ENCODE data around the gene LAMB3. TPM values are rescaled to one million over a fixed set of nuclear protein-coding genes. Genes with fewer than 3 reads are reported as not detected.

LAMB3 gene
- total and polyA plus RNA-seq, 4 experiments from 2014 or later: 0.18 to 0.69 (median 0.38) TPM; not detected in 1

Small RNA genes within 50 kb of the gene (microRNA-seq; reads per million reads assigned to microRNA genes)
- gene MIR4260 (ENCODE audit: borderline microRNAs expressed, borderline number of aligned reads, borderline replicate concordance): not detected

Other genes with a start within 250 kb of the LAMB3 start
- not detected for gene CAMK1G, start 68.7 kb downstream of the LAMB3 start, total RNA-seq
- gene CAMK1G, start 68.7 kb downstream of the LAMB3 start, polyA plus RNA-seq: not detected
- 1 to 10 TPM in 1 of 2 experiments, not detected in 1; 1.2 TPM for gene G0S2, start 23.0 kb upstream of the LAMB3 start, total RNA-seq
- 1 to 10 TPM in 1 of 2 donors, under 1 TPM in 1; 0.58 to 2.0 TPM for gene G0S2, start 23.0 kb upstream of the LAMB3 start, polyA plus RNA-seq
- gene HSD11B1, start 52.4 kb upstream of the LAMB3 start, total RNA-seq: under 1 TPM in 1 of 2 experiments, not detected in 1; 0.49 TPM
- gene HSD11B1, start 52.4 kb upstream of the LAMB3 start, polyA plus RNA-seq: 1 to 10 TPM; 5.6 to 7.3 TPM
- gene TRAF3IP3, start 103.6 kb upstream of the LAMB3 start, total RNA-seq: 100 to 1,000 TPM; 571 to 574 TPM
- 100 to 1,000 TPM; 435 to 487 TPM for gene TRAF3IP3, start 103.6 kb upstream of the LAMB3 start, polyA plus RNA-seq
- 1 to 10 TPM; 1.2 TPM for gene C1orf74, start 132.1 kb upstream of the LAMB3 start, total RNA-seq
- gene C1orf74, start 132.1 kb upstream of the LAMB3 start, polyA plus RNA-seq: under 1 TPM in 1 of 2 donors, not detected in 1; 0.41 TPM
- gene IRF6, start 153.7 kb upstream of the LAMB3 start, total RNA-seq: under 1 TPM; 0.15 to 0.50 TPM
- under 1 TPM in 1 of 2 donors, not detected in 1; 0.42 TPM for gene IRF6, start 153.7 kb upstream of the LAMB3 start, polyA plus RNA-seq
- gene UTP25, start 175.5 kb upstream of the LAMB3 start, total RNA-seq: 10 to 100 TPM; 13.4 to 13.6 TPM
- 1 to 10 TPM; 3.7 to 5.4 TPM for gene UTP25, start 175.5 kb upstream of the LAMB3 start, polyA plus RNA-seq

Data from CD4-positive, alpha-beta memory T cell (primary cell).